SJCRH30 (cell line): ENCODE data around the gene NCS1. TPM values are rescaled to one million over a fixed set of nuclear protein-coding genes. Genes with fewer than 3 reads are reported as not detected.

Source experiments
- DNase-seq, 2 experiments: peaks; one replicate each; pipeline ENCODE4 v3.0.0-alpha.2; 2015 to 2020
- H3K27ac ChIP-seq: fragments of 250-450 bp; sonication (Bioruptor Pico); 2 replicates; pipeline ENCODE4 v1.5.1; 2020; ENCODE audit warnings: mild to moderate bottlenecking, moderate library complexity
- H3K27me3 ChIP-seq: fragments of 250-450 bp; sonication (Bioruptor Pico); 2 replicates; pipeline ENCODE4 v1.5.1; 2020; ENCODE audit warnings: mild to moderate bottlenecking, moderate library complexity
- H3K36me3 ChIP-seq: fragments of 250-450 bp; sonication (Bioruptor Pico); 2 replicates; pipeline ENCODE4 v1.5.1; 2020; ENCODE audit warnings: mild to moderate bottlenecking, moderate library complexity
- H3K4me1 ChIP-seq: fragments of 250-450 bp; sonication (Bioruptor Pico); 2 replicates; pipeline ENCODE4 v1.5.1; 2020; ENCODE audit warnings: mild to moderate bottlenecking, moderate library complexity
- H3K4me3 ChIP-seq: fragments of 250-450 bp; sonication (Bioruptor Pico); 2 replicates; pipeline ENCODE4 v1.5.1; 2020; ENCODE audit warnings: mild to moderate bottlenecking, moderate library complexity
- H3K9me3 ChIP-seq: fragments of 250-450 bp; sonication (Bioruptor Pico); replicated peaks from 2 replicates; pipeline ENCODE4 v1.5.1; 2020; ENCODE audit warnings: mild to moderate bottlenecking, moderate library complexity
- total RNA-seq: library from RNA; depleted of rRNA; stranded (reverse); fragments of >200 nt; shearing (Covaris generic); gene quantifications from 2 replicates; pipeline ENCODE4 v1.2.3, GENCODE V29; 2014

The NCS1 gene
- total RNA-seq, 1 experiment from 2014 or later, result 86.2 TPM

- no peak for DNase-seq
- Histone ChIP-seq H3K27ac (peak overlapping the region; percentile 33), H3K4me1 (peaks cover 19% of the 10 kb centered on the region), H3K27me3 (no peaks in the 10 kb centered on the region), H3K36me3 (peaks cover 20% of the 10 kb centered on the region), H3K4me3 (no peak overlapping the region), H3K9me3 (no peaks in the 10 kb centered on the region)
These were observed 28.0 kb downstream of the NCS1 start for GRCh38 chr9:130200038-130200849.

- Histone ChIP-seq H3K27ac (no peak overlapping the region), H3K4me1 (peaks cover 16% of the 10 kb centered on the region), H3K36me3 (peaks cover 20% of the 10 kb centered on the region), H3K27me3 (no peaks in the 10 kb centered on the region), H3K9me3 (no peaks in the 10 kb centered on the region), H3K4me3 (no peak overlapping the region)
- DNase-seq, result no peak
These were observed 29.2 kb downstream of the NCS1 start for GRCh38 chr9:130201399-130201873.

- Histone ChIP-seq H3K9me3 (no peaks in the 10 kb centered on the region), H3K4me3 (no peak overlapping the region), H3K4me1 (peaks cover 12% of the 10 kb centered on the region), H3K36me3 (peaks cover 23% of the 10 kb centered on the region), H3K27ac (no peak overlapping the region), H3K27me3 (no peaks in the 10 kb centered on the region)
- DNase-seq, result no peak
These were observed 29.8 kb downstream of the NCS1 start for GRCh38 chr9:130201974-130202373.

GRCh38 chr9:130204341-130204740, 32.1 kb downstream of the NCS1 start:
- Histone ChIP-seq H3K4me1 (peaks cover 8% of the 10 kb centered on the region), H3K4me3 (no peak overlapping the region), H3K27me3 (no peaks in the 10 kb centered on the region), H3K9me3 (no peaks in the 10 kb centered on the region), H3K36me3 (peaks cover 28% of the 10 kb centered on the region), H3K27ac (no peak overlapping the region)
- DNase-seq, result no peak

GRCh38 chr9:130204959-130205358, 32.8 kb downstream of the NCS1 start:
- Histone ChIP-seq H3K4me3 (no peak overlapping the region), H3K9me3 (no peaks in the 10 kb centered on the region), H3K27me3 (no peaks in the 10 kb centered on the region), H3K4me1 (peaks cover 2% of the 10 kb centered on the region), H3K36me3 (peaks cover 29% of the 10 kb centered on the region), H3K27ac (no peak overlapping the region)
- no peak for DNase-seq

- Histone ChIP-seq H3K9me3 (no peaks in the 10 kb centered on the region), H3K27ac (no peak overlapping the region), H3K4me3 (no peak overlapping the region), H3K27me3 (no peaks in the 10 kb centered on the region), H3K4me1 (no peaks in the 10 kb centered on the region), H3K36me3 (peaks cover 29% of the 10 kb centered on the region)
- no peak for DNase-seq
These were observed 33.7 kb downstream of the NCS1 start for GRCh38 chr9:130205912-130206311.

- Histone ChIP-seq H3K36me3 (peaks cover 29% of the 10 kb centered on the region), H3K4me1 (no peaks in the 10 kb centered on the region), H3K9me3 (no peaks in the 10 kb centered on the region), H3K27me3 (no peaks in the 10 kb centered on the region), H3K27ac (no peak overlapping the region), H3K4me3 (no peak overlapping the region)
- DNase-seq, result no peak
These were observed 34.4 kb downstream of the NCS1 start for GRCh38 chr9:130206579-130206978.

- Histone ChIP-seq H3K36me3 (peaks cover 24% of the 10 kb centered on the region), H3K27me3 (no peaks in the 10 kb centered on the region), H3K4me1 (no peaks in the 10 kb centered on the region), H3K4me3 (no peak overlapping the region), H3K9me3 (no peaks in the 10 kb centered on the region), H3K27ac (no peak overlapping the region)
- DNase-seq, result no peak
These were observed 35.2 kb downstream of the NCS1 start for GRCh38 chr9:130207241-130207992.

GRCh38 chr9:130208600-130209347, 36.6 kb downstream of the NCS1 start:
- no peak overlapping the region for H3K27ac ChIP-seq
- H3K4me1 ChIP-seq, result peaks cover 4% of the 10 kb centered on the region
- H3K27me3 ChIP-seq, result no peaks in the 10 kb centered on the region
- peaks cover 19% of the 10 kb centered on the region for H3K36me3 ChIP-seq
- no peaks in the 10 kb centered on the region for H3K9me3 ChIP-seq
- DNase-seq, result no peak
- H3K4me3 ChIP-seq, result no peak overlapping the region

- no peak for DNase-seq
- no peak overlapping the region for H3K4me3 ChIP-seq
- no peaks in the 10 kb centered on the region for H3K9me3 ChIP-seq
- peaks cover 10% of the 10 kb centered on the region for H3K4me1 ChIP-seq
- H3K27ac ChIP-seq, result no peak overlapping the region
- no peaks in the 10 kb centered on the region for H3K27me3 ChIP-seq
- peaks cover 16% of the 10 kb centered on the region for H3K36me3 ChIP-seq
These were observed 37.2 kb downstream of the NCS1 start for GRCh38 chr9:130209422-130209821.

- H3K36me3 ChIP-seq, result peaks cover 9% of the 10 kb centered on the region; the same call in 1 of the 2 replicates
- H3K9me3 ChIP-seq, result no peaks in the 10 kb centered on the region
- H3K4me1 ChIP-seq, result peaks cover 14% of the 10 kb centered on the region
- H3K4me3 ChIP-seq, result no peak overlapping the region
- no peaks in the 10 kb centered on the region for H3K27me3 ChIP-seq
- DNase-seq, result no peak
- no peak overlapping the region for H3K27ac ChIP-seq
These were observed 39.5 kb downstream of the NCS1 start for GRCh38 chr9:130211548-130212226.

- Histone ChIP-seq H3K27ac (no peak overlapping the region), H3K27me3 (no peaks in the 10 kb centered on the region), H3K4me3 (no peak overlapping the region), H3K4me1 (peaks cover 14% of the 10 kb centered on the region), H3K36me3 (peaks cover 8% of the 10 kb centered on the region), H3K9me3 (no peaks in the 10 kb centered on the region)
- no peak for DNase-seq
These were observed 40.5 kb downstream of the NCS1 start for GRCh38 chr9:130212543-130213297.

GRCh38 chr9:130213911-130214761, 41.9 kb downstream of the NCS1 start:
- Histone ChIP-seq H3K4me3 (no peak overlapping the region), H3K36me3 (peaks cover 18% of the 10 kb centered on the region), H3K9me3 (no peaks in the 10 kb centered on the region), H3K27me3 (no peaks in the 10 kb centered on the region), H3K27ac (no peak overlapping the region), H3K4me1 (peaks cover 14% of the 10 kb centered on the region)
- DNase-seq, result peak; percentile 58 to 67
